ENCODE measurements around the gene THSD4.

The THSD4 gene

DNA sequence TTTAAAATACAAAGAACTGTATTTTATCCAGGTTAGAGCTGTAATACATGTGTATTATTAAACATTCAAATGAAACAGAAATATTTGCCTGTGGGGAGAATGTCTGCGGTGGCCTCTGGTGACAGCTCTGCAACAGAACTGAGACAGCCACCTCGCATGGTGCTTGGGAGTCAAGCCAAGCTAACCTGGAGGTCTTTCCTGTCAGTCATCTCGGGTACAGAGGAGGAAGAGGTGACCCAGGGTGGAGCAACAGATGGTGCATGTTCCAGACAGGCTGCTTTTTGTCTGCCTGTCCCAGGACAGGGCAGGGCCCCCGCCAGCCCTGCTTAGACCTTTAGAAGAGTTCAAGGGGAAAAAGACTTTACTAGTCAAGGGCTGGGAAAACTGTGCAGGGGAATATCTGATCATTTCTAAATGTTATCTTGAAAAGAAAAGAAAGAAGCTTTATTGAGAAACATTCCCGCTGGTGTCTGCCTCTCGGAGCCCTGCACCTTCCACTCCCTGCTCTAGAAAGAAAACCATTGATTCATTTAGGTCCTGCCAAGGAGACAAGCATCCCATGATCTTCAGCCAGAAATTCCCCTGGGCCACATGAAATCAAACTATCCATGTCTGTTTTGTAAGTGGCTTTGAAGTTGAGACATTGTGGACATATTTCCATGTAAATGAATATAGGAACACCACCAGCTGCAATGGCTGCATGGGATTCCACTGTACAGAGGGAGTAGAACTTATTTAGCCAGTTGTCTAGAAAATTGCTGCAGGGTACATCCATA lies 689.6 kb downstream of the THSD4 start:
- no peaks in the 10 kb centered on the region for H3F3A ChIP-seq (ENCODE audit: insufficient read depth, low read length)
- H4K20me1 ChIP-seq (ENCODE audit: insufficient read depth, low read length) = no peaks in the 10 kb centered on the region
- H3K9me3 ChIP-seq (ENCODE audit: low read length) = no peaks in the 10 kb centered on the region
- H3K9me2 ChIP-seq (ENCODE audit: low read depth, low read length) = no peaks in the 10 kb centered on the region
- H3K79me2 ChIP-seq (ENCODE audit: insufficient read depth, low read length) = no peaks in the 10 kb centered on the region
- H3K36me3 ChIP-seq (ENCODE audit: insufficient read depth, low read length) = no peaks in the 10 kb centered on the region
- no peak overlapping the region for H3K4me3 ChIP-seq (ENCODE audit: low read depth, low read length, poor library complexity, severe bottlenecking)
- TF ChIP-seq, protein P1, sequence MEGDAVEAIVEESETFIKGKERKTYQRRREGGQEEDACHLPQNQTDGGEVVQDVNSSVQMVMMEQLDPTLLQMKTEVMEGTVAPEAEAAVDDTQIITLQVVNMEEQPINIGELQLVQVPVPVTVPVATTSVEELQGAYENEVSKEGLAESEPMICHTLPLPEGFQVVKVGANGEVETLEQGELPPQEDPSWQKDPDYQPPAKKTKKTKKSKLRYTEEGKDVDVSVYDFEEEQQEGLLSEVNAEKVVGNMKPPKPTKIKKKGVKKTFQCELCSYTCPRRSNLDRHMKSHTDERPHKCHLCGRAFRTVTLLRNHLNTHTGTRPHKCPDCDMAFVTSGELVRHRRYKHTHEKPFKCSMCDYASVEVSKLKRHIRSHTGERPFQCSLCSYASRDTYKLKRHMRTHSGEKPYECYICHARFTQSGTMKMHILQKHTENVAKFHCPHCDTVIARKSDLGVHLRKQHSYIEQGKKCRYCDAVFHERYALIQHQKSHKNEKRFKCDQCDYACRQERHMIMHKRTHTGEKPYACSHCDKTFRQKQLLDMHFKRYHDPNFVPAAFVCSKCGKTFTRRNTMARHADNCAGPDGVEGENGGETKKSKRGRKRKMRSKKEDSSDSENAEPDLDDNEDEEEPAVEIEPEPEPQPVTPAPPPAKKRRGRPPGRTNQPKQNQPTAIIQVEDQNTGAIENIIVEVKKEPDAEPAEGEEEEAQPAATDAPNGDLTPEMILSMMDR (IDR thresholded peaks at IDR 0.05; ENCODE audit: low read length) = no peak
- no peak for TF ChIP-seq EZH2 (IDR thresholded peaks at IDR 0.05; ENCODE audit: borderline replicate concordance, low read length)
- no peak overlapping the region for H2AFZ ChIP-seq (ENCODE audit: low read length)
- no peak overlapping the region for H3K4me2 ChIP-seq (ENCODE audit: low read length)
- no peaks in the 10 kb centered on the region for H3K27me3 ChIP-seq (ENCODE audit: insufficient read depth, low read length)
- H3K27ac ChIP-seq (ENCODE audit: low read depth, low read length, poor library complexity, severe bottlenecking) = no peak overlapping the region
- H3K9ac ChIP-seq (ENCODE audit: low read length) = no peak overlapping the region
- H3K4me1 ChIP-seq (ENCODE audit: insufficient read depth, low read length, severe bottlenecking) = peaks cover 19% of the 10 kb centered on the region

DNA sequence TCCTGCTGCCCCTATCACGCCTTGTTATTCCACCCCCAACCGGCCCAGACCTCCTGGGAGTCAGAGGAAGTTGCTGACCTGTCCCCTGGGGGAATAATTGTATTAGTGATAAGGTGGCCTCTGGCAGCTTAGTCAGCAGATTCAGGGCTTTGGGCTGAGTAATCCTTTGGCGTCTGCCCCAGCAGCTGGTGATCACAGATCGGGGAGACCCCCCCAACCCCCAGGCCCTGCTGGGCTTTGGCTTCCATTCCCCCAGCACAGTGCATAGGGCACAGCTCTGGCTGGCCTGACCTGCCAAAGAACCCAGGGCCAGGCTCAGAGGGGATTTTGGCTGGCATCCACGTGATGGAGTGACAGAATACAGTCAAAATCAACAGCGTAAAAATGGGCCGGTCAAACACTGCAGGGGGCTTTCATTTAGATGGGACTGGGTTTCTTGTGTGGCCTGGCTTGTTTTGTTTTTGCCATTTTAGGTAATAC lies 691.2 kb downstream of the THSD4 start:
- H3K27ac ChIP-seq (ENCODE audit: low read depth, low read length, poor library complexity, severe bottlenecking) = no peak overlapping the region
- H3K4me3 ChIP-seq (ENCODE audit: low read depth, low read length, poor library complexity, severe bottlenecking) = no peak overlapping the region

DNA sequence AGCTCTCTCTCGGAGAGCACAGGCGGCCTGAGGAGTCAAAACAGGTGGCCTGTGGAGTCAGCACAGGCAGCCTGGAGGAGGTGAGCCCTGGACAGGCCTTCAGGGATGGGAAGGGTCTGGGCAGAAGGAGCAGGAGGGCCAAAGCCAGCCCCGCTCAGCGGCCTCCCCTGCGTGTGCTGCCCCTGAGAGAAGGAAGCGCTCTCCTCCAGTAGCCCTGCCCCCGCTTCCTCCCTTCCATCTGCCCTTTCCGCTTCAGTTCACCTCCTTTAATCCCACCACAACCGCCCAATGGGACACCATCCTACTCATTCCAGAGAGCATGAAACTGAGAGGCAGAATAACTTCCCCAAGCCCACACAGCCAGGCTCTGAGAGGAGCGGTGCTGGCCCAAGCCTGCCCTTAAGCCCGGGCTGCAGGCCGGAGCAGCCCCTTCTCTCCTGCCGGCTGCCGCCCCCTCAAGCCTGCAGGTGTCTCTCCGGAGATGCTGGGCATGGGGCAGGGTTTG lies 691.9 kb downstream of the THSD4 start:
- Histone ChIP-seq H3F3A (ENCODE audit: insufficient read depth, low read length) (no peaks in the 10 kb centered on the region), H3K4me3 (ENCODE audit: low read depth, low read length, poor library complexity, severe bottlenecking) (no peak overlapping the region), H2AFZ (ENCODE audit: low read length) (no peak overlapping the region), H3K36me3 (ENCODE audit: insufficient read depth, low read length) (no peaks in the 10 kb centered on the region), H3K9me3 (ENCODE audit: low read length) (no peaks in the 10 kb centered on the region), H4K20me1 (ENCODE audit: insufficient read depth, low read length) (no peaks in the 10 kb centered on the region), H3K79me2 (ENCODE audit: insufficient read depth, low read length) (no peaks in the 10 kb centered on the region), H3K27me3 (ENCODE audit: insufficient read depth, low read length) (no peaks in the 10 kb centered on the region), H3K9ac (ENCODE audit: low read length) (no peak overlapping the region), H3K4me1 (ENCODE audit: insufficient read depth, low read length, severe bottlenecking) (peaks cover 19% of the 10 kb centered on the region), H3K9me2 (ENCODE audit: low read depth, low read length) (no peaks in the 10 kb centered on the region), H3K27ac (ENCODE audit: low read depth, low read length, poor library complexity, severe bottlenecking) (no peak overlapping the region), H3K4me2 (ENCODE audit: low read length) (no peak overlapping the region)
- TF ChIP-seq, protein P1 (IDR thresholded peaks at IDR 0.05; ENCODE audit: low read length) = no peak
- no peak for TF ChIP-seq EZH2 (IDR thresholded peaks at IDR 0.05; ENCODE audit: borderline replicate concordance, low read length)

More for the DNA sequence above, 691.2 kb downstream of the THSD4 start:
- H3K36me3 ChIP-seq (ENCODE audit: insufficient read depth, low read length) = no peaks in the 10 kb centered on the region
- H3K27me3 ChIP-seq (ENCODE audit: insufficient read depth, low read length) = no peaks in the 10 kb centered on the region
- no peaks in the 10 kb centered on the region for H3K79me2 ChIP-seq (ENCODE audit: insufficient read depth, low read length)
- no peak overlapping the region for H3K9ac ChIP-seq (ENCODE audit: low read length)
- no peak for TF ChIP-seq EZH2 (IDR thresholded peaks at IDR 0.05; ENCODE audit: borderline replicate concordance, low read length)
- H3K4me2 ChIP-seq (ENCODE audit: low read length) = no peak overlapping the region
- H3K9me2 ChIP-seq (ENCODE audit: low read depth, low read length) = no peaks in the 10 kb centered on the region
- peaks cover 19% of the 10 kb centered on the region for H3K4me1 ChIP-seq (ENCODE audit: insufficient read depth, low read length, severe bottlenecking)
- no peaks in the 10 kb centered on the region for H3K9me3 ChIP-seq (ENCODE audit: low read length)
- H2AFZ ChIP-seq (ENCODE audit: low read length) = no peak overlapping the region
- no peaks in the 10 kb centered on the region for H4K20me1 ChIP-seq (ENCODE audit: insufficient read depth, low read length)
- no peaks in the 10 kb centered on the region for H3F3A ChIP-seq (ENCODE audit: insufficient read depth, low read length)
